22Rv1 (cell line): ENCODE results near the gene HCRTR2.
"Not testable (repeated sequence)": the region's sequence is repeated elsewhere in the genome, so short reads cannot be mapped to it uniquely, and the experiment has no call there.

ENCODE experiments used
- H3K27ac ChIP-seq: fragments of 450-650 bp; 2 replicates; pipeline ENCODE4 v1.5.1; 2017
- ZFX ChIP-seq: fragments of 450-650 bp; IDR thresholded peaks from 2 replicates; pipeline ENCODE4 v1.6.1; 2017; ENCODE audit warnings: antibody characterized with exemption, borderline replicate concordance
- TF ChIP-seq, protein P1 (sequence below): fragments of 450-650 bp; IDR thresholded peaks from 2 replicates; pipeline ENCODE4 v1.5.1; 2017; ENCODE audit warnings: mild to moderate bottlenecking

Gene HCRTR2

DNA sequence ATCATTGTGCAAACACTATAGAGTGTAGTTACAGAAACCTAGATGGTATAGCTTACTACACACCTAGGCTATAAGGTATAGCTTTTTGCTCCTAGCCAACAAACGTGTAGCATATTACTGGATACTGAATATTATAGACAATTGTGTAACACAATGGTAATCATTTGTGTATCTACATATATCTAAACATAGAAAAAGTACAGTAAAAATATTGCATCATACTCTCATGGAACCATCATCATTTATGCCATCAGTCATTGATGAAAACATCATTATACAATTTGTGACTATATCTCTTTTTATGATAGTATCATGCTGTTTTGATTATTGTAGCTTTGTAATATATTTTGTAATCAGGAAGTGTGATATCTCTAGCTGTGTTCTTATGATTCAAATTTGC is 21.0 kb upstream of the HCRTR2 start:
- no peak for TF ChIP-seq ZFX
- TF ChIP-seq, protein P1, sequence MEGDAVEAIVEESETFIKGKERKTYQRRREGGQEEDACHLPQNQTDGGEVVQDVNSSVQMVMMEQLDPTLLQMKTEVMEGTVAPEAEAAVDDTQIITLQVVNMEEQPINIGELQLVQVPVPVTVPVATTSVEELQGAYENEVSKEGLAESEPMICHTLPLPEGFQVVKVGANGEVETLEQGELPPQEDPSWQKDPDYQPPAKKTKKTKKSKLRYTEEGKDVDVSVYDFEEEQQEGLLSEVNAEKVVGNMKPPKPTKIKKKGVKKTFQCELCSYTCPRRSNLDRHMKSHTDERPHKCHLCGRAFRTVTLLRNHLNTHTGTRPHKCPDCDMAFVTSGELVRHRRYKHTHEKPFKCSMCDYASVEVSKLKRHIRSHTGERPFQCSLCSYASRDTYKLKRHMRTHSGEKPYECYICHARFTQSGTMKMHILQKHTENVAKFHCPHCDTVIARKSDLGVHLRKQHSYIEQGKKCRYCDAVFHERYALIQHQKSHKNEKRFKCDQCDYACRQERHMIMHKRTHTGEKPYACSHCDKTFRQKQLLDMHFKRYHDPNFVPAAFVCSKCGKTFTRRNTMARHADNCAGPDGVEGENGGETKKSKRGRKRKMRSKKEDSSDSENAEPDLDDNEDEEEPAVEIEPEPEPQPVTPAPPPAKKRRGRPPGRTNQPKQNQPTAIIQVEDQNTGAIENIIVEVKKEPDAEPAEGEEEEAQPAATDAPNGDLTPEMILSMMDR: no peak
- no peak overlapping the region for H3K27ac ChIP-seq

DNA sequence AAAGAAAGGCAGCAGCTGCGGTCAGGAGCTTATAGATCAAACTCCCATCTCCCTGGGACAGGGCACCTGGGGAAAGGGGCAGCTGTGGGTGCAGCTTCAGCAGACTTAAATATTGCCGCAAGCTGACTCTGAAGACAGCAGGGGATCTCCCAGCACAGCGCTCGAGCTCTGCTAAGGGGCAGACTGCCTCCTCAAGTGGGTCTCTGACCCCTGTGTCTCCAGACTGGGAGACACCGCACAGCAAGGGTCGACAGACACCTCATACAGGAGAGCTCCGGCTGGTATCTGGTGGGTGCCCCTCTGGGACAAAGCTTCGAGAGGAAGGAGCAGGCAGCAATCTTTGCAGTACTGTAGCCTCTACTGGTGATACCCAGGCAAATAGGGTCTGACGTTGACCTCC is 15.5 kb upstream of the HCRTR2 start:
- H3K27ac ChIP-seq: not testable (repeated sequence)

DNA sequence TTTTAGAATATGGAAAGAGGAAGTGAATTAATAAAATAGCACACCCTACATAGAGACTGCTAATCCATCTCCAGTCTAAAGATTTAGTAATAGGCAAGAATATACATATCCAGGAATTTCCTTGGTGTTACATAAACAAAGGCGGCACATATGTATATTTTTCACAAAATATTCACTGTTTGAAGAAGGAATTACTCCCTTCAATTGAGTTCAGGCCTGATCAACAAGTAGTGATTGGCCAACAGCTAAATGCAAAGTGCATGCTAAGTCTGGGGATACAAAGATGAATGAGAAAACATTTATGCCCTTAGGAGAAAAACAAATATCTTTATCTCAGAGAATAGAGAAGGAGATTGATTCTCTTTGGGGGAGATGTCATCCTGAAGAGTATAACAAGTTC is 6.5 kb upstream of the HCRTR2 start:
- no peak overlapping the region for H3K27ac ChIP-seq
- TF ChIP-seq ZFX: no peak
- TF ChIP-seq, protein P1: no peak

DNA sequence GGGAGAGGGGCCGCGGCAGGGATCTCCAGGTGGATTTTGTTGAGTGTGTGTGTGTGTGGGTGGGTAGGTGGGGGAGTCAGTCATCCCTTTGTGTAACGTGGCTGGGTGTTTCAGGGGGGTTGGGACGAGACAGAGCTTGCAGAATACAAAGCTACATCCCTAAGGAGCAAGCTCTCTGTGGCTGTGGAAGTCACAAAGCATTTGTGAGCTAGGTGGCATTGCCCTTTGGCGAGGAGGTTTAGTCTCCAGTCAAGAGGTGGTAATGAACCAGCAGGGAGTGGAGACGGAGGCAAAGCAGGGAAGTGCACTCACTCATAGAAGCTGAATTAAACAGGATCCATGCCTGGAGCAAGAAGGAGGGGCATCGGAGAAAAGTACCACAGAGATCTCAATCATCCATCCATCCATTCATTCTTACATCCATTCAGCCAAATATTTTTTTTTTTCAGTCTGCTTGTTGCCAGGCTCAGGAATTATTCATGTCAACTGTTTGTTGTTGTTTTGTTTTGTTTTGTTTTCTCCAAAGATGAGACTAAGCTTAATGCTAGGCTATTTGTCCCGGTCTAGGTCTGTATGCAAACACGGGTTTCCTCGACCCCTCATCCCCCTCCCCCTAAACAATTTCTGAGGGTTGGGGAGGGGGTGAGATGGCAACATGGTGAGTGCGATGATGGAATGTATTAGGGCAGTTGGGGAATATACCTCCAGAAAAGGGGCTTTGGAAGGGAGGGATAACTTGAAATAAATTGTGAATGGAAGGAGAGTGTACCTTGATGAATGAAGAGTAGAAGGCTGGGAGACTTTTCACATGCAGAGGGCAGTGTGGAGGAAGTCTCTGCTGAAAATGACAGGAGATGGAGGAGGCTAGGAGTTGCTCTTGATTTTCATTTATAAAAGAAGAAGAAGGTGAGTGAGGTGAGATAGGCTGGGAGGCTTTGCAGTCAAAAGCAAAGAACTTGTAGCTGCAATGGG is 1.0 kb downstream of the HCRTR2 start:
- H3K27ac ChIP-seq: no peak overlapping the region
- TF ChIP-seq, protein P1: peak; percentile 45
- TF ChIP-seq ZFX: no peak

DNA sequence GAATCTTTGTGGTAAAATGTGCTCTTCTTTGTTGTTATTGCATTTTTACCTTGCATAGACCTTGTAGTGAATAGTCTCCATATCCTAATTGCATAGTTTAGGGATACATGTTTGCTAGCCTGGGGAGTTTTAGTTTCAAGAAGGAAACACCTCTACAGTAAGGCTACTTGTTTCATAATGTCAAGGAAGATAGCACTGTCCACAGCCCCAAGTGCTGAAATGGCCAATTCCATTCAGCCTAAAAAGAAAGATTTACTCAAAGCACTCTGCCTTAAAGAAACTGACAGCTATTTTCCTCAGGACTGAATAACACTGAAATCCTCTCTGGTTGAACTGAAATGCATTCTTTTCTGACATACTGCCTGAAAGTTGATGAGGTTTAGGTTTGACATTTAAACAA is 2.6 kb downstream of the HCRTR2 start:
- no peak for TF ChIP-seq ZFX
- TF ChIP-seq, protein P1: no peak

DNA sequence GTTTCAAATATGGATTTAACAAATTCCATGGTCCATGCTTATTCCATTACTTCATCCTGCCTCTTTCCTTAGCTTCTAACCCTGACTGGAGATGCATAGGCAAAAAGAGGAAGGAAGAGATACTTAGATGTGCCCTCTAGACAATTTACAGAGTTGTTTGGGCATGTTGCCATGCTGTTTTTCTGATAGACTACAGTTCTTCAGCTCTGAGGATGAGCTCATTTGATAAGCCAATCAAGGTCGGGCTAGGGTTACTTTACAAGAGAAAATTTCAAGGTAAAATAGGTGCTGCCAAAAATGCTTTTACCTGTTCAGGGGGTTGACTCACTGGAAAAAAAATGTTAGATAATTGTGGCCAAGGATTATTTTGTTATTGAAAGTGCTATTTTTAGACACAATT is 5.9 kb downstream of the HCRTR2 start:
- no peak overlapping the region for H3K27ac ChIP-seq
- TF ChIP-seq, protein P1: no peak
- TF ChIP-seq ZFX: no peak

More for the DNA sequence above, 2.6 kb downstream of the HCRTR2 start:
- H3K27ac ChIP-seq: no peak overlapping the region

DNA sequence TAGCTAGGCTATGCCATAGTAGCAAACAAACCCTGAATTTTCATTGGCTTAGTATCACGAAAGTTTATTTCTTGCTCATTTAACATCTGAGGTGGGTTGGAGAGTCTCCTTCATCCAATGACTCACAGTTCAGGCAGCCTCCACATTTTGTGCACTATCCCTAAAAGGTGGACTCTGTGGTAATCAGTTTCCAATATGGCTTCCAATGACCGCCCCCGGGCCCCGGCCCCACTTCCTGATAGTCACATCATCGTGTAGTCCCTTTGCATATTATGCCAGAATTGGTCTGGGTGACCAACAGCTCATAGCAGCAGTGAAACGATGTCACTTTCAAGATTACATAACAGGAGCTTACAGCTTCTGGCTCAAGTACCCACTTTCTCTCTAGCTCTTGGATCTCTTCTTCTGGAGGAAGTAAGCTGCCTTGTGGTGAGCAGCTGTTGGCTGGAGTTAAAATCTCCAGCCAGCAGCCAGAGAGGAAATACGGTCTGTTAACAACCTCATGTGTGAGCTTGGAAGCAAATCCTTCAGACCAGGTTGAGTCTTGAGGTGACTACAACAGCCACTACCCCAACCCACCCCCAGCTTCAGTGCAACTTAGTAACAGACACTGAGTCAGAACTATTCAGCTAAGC is 7.8 kb downstream of the HCRTR2 start:
- no peak overlapping the region for H3K27ac ChIP-seq
- TF ChIP-seq, protein P1: no peak
- no peak for TF ChIP-seq ZFX
